GM21717 (cell line): Measurements from ENCODE around the gene ZNF532.
A peak's percentile ranks its signal among the peaks of the same experiment; 100 is the strongest.

Experiments used
- ATAC-seq: cut with Tn5 transposase; IDR thresholded peaks from one replicate; pipeline ENCODE4 v1.9.1; 2021; ENCODE audit warnings: mild to moderate bottlenecking, moderate library complexity; ENCODE audit not compliant: unreplicated experiment

Gene ZNF532

GRCh38 chr18:58867281-58867961 is 2.7 kb downstream of the ZNF532 start:
- ATAC-seq: no peak

GRCh38 chr18:58868440-58868839 is 3.8 kb downstream of the ZNF532 start:
- ATAC-seq: no peak

GRCh38 chr18:58870130-58870529 is 5.5 kb downstream of the ZNF532 start:
- ATAC-seq: no peak

GRCh38 chr18:58870621-58871020 is 5.9 kb downstream of the ZNF532 start:
- no peak for ATAC-seq

GRCh38 chr18:58871514-58872420 is 7.1 kb downstream of the ZNF532 start:
- no peak for ATAC-seq

GRCh38 chr18:58878640-58879039 is 14.0 kb downstream of the ZNF532 start:
- ATAC-seq: no peak

- no peak for ATAC-seq
These were observed 16.8 kb downstream of the ZNF532 start for GRCh38 chr18:58881477-58881876.

GRCh38 chr18:58882044-58882443 is 17.4 kb downstream of the ZNF532 start:
- no peak for ATAC-seq

- ATAC-seq: no peak
These were observed 18.0 kb downstream of the ZNF532 start for GRCh38 chr18:58882686-58883085.

- no peak for ATAC-seq
These were observed 20.0 kb downstream of the ZNF532 start for GRCh38 chr18:58884680-58885079.

- no peak for ATAC-seq
These were observed 21.8 kb downstream of the ZNF532 start for GRCh38 chr18:58886431-58886830.

- ATAC-seq: peak; percentile 24
These were observed 22.4 kb downstream of the ZNF532 start for GRCh38 chr18:58886864-58887612.

GRCh38 chr18:58887613-58887963 is 22.9 kb downstream of the ZNF532 start:
- ATAC-seq: peak; percentile 77

GRCh38 chr18:58891776-58892175 is 27.1 kb downstream of the ZNF532 start:
- no peak for ATAC-seq

GRCh38 chr18:58892488-58892887 is 27.8 kb downstream of the ZNF532 start:
- no peak for ATAC-seq

GRCh38 chr18:58893388-58894099 is 28.9 kb downstream of the ZNF532 start:
- ATAC-seq: no peak

GRCh38 chr18:58894930-58895329 is 30.3 kb downstream of the ZNF532 start:
- no peak for ATAC-seq

- no peak for ATAC-seq
These were observed 30.7 kb downstream of the ZNF532 start for GRCh38 chr18:58895385-58895784.

- ATAC-seq: peak; percentile 90
These were observed 31.6 kb downstream of the ZNF532 start for GRCh38 chr18:58896268-58896667.

GRCh38 chr18:58896734-58897508 is 32.2 kb downstream of the ZNF532 start:
- ATAC-seq: no peak
